GM18502 (cell line): Measurements from ENCODE around the gene USP12.

Source experiments
- ATAC-seq: cut with Tn5 transposase; IDR thresholded peaks from one replicate; pipeline ENCODE4 v1.9.1; 2021; ENCODE audit warnings: mild to moderate bottlenecking; ENCODE audit not compliant: unreplicated experiment, poor library complexity

USP12 gene

GRCh38 chr13:27044837-27045570 lies 126.6 kb downstream of the USP12 start:
- ATAC-seq = peak; percentile 71

GRCh38 chr13:27043013-27043412 lies 128.6 kb downstream of the USP12 start:
- no peak for ATAC-seq

DNA sequence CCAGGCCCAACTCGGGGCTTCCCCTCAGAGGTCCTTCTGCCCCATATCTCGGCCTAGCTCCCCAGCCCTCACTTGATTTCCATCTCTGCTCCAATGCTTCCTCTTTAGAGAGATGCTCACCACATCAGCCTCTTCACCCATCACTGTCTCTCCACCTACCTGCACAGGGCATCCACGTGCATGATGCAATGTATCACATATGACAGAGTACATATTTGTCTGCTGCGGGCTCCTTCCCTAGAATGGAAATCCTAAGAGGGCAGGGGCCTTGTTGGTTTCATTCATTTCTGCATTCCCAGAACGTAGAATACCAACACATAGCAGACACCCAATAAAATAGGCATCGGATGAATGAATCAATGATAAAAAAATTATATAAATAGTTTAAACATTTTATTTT lies 130.3 kb downstream of the USP12 start:
- no peak for ATAC-seq

DNA sequence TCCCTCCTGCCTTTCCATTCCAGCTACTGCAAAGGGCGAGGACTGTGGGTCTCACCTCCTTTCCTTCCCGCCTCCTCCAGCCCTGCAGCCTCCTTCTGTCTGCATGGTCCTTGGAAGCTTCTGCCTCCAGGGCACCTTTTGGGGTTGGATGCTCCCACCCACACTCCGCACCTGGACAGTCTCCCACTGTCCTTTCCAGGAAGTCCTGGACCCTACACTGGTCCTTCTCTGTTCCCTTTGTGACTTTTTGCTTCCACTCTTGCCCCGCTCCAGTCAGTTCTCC lies 130.8 kb downstream of the USP12 start:
- no peak for ATAC-seq

DNA sequence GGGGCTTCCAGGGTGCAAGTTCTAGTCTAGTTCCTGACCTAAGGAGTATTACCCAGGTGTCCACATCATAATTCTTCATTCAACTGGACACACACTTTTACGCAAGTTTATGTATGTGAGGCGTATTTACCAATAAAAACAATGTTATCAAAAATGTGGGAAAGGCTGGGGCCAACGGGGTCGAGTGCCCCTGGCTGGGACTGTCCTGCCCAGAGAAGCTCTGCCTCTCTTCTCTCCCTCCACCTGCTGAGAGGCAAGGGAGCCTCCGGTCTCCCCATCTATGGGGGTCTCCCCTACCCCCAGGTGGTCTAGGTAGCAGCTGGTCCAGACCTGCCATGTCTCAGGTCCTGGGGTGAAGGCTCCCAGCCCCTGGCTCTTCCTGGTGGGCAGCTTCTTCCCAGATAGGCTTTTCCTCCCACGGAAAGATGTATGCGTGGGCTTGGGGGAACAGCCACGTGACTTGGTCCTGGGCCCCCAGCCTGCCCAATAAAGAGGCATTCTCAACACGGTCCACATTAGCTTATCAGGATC lies 132.4 kb downstream of the USP12 start:
- no peak for ATAC-seq

- no peak for ATAC-seq
Observed at GRCh38 chr13:27038323-27038722, 133.3 kb downstream of the USP12 start.

GRCh38 chr13:27037571-27037970 lies 134.0 kb downstream of the USP12 start:
- ATAC-seq = no peak

DNA sequence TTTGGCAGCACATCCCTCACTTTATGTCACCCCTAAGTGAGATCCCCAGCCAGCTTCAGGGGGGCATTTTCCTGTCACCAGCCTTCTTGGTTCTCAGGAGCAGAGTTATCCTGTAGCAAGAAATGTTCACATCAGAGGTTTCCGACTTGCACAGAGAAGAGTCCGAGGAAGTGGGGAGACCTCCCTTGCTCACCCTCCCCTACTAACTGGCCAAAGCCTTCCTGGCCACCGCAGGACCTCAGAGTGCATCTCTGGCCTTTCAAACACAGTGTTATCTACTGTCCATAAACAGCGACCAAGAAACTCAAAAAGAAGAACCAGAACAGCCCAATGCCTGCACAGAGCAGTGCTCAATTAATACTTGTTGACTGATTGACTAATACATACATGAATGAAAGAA lies 134.4 kb downstream of the USP12 start:
- no peak for ATAC-seq

DNA sequence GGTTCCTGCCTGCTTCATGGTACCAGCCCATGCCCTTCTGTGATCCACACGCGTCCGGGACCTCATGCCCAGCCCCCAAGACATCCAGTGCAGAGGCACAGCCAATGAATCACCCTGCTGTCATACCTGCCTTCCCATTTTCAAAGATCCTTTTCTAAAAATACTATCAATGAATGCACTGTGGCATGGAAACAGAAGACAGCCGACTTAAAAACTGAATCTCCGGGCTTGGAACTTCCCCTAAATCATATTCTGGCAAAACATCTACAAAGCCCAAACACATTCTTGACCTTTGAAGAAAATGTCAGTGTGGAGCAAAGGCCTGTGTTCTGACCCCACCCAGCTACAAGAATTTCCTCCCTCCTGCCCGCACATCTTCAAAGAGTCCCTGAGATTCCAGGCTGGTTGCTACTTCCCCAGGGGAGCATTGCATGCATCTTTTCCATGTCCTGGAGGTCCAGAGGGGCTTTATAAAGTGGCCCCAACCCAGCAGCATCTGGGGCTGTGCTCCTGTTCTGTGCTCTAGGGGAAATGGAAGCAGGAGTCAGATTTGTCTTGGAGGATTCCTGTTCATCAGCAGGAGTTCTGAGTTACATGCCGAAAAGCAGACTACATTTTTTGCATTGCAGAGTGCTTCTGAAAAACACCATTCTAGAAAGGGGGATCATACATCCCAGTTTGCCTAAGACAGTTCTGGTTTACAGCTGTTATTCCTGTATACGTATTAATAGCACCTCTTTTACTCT lies 135.2 kb downstream of the USP12 start:
- no peak for ATAC-seq

GRCh38 chr13:27035892-27036235 lies 135.7 kb downstream of the USP12 start:
- no peak for ATAC-seq

DNA sequence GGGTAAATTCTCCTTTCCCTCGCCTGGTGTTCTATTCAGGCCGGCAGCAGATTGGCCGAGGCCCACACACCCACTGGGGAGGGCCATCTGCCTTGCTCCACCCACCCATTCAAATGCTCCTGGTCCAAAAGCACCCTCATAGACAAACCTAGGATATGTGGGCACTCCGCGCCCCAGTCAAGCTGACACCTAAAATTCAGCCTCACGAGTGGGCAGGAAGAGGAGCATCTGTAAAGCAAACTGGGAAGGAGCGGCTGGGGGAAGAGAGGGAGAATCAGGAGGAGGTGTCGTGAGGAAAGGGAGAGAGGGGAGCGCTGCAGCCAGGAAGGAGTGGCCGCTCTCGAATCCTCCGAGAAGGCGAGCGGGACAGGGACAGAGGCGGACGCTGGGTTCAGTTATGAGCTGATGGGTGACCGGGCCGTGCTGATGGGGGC lies 136.9 kb downstream of the USP12 start:
- no peak for ATAC-seq

DNA sequence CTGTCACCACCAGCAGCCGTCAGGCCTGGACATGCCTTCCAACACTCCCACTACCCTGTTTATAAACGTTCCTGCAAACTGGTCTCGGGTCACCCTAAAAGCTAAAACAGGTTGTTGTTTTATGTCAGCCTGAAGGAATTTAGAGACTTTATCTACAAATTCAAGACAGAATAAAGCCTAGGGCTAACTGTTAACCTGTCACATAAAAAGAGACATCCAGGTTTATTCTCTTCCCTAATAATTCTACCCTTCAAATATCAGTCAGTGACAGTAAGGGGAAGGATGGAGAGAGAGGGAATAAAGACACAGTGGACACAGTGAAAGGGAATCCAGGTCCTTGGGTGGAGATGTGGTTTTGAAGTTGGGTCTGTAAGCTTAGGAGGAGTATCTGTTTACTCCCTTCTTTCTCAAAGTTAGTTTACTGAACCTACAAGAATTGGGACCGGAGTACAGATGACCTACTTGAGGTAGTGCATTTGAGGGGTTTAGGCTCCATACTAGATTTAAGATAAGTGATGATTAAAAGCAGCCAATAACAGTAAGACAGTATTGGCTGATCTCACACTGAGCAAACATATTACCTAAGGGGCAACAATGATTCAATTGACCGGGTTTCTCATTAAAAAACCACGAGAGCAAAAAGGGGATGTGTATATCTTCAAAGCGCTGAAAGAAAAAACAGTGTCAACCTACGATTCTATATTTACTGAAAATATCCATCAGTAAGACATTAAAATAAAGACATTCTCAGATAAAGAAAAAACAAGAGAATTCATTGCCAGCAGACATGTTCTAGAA lies 142.7 kb downstream of the USP12 start:
- ATAC-seq = no peak

DNA sequence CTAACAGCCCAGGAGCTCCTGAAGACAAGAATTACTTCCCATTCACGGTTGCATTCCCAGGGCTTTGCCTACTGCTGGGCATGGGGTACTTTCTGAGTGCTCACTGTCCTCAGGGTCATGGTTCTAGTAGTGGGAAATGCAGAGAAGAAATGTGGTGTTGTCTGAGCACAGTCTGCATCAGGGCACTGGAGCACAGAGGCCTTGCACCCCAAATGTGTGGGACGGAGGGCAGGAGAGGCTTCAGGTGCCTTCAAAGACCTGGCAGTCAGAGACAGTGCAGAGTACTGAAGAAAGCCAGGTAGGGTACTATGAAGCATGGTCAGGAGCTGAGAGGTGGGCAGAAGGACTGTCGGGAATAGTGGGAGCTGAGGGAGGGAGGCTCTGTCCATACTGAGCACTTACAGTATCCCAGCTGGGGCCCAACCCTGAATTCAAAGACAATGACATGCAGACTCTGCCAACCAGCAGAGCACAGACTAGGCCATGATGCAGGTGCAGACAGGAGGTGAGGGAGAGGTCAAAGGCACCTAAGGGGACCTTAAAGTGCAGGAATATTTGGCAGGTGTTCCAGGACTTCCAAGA lies 144.4 kb downstream of the USP12 start:
- ATAC-seq = no peak

DNA sequence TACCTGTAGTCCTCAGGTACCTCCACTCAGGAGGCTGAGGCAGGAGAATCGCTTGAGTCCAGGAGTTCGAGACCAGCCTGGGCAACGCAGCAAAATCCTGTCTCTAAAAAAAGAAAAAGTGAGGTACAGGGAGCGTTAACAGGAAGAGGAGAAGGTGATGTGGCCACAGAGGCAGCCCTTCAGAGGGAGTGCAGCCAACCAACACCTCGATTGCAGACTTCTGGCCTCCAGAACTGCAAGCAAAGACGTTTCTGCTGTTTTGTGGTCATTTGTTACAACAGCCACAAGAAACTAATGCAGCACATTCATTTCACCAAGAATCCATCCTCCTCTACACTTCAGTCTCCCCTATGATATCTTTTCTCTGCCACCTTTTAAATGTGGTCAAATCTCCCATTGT lies 145.2 kb downstream of the USP12 start:
- ATAC-seq = no peak

GRCh38 chr13:27024776-27025492 lies 146.7 kb downstream of the USP12 start:
- ATAC-seq = no peak

GRCh38 chr13:27024074-27024461 lies 147.5 kb downstream of the USP12 start:
- ATAC-seq = no peak

DNA sequence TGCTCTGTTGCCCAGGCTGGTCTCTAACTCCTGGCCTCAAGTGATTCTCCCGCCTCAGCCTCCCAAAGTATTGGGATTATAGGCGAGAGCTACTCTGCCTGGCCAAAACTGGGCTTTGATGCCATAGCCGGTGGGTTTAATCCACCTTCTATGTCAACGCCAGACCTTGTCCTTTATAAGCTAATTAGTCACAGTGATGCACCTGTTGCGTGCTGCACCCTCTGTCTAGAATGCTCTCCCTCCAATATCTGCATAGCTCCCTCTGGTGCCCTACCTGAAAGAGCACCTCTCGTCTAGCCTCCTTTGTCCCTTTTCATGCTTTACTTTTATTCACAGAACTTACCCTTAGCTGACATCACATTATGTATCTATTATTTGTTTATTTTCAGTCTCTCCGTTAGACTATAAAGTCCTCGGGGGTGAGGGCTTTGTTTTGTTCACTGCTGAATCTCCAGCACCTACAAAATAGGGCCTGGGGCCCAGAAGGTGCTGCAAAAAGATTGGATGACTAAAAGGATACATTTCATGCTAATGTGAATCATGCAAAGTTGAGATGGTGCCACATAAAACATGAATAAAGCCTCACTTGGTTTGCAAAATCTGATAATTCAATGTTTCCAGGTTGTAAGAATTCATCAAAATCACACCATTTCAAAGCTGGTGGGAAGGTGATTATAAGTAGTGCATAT lies 148.1 kb downstream of the USP12 start:
- ATAC-seq = no peak

- no peak for ATAC-seq
Observed at GRCh38 chr13:27022571-27023311, 148.9 kb downstream of the USP12 start.

DNA sequence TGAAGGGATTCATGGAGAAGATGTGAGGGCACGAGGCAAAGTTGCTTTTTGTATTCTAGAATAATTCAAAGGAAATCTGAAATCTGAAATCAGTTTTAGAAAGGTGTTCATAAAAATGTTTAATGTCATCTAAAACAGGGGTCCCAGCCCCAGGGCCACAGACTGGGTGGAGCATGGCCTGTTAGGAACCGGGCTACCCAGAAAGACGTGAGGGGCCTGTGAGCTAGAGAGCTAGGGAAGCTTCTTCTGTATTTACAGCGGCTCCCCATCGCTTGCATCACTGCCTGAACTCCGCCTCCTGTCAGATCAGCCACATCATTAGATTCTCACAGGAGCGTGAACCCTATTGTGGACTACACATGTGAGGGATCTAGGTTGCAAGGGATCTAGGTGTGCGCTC lies 151.2 kb downstream of the USP12 start:
- no peak for ATAC-seq
